CD1c-positive myeloid dendritic cell (primary cell): ENCODE measurements around the gene RASGRF1.

Experiments
- DNase-seq: peaks from one replicate; pipeline ENCODE4 v3.0.0-alpha.2; 2016; ENCODE audit errors: extremely low spot score

The RASGRF1 gene

GRCh38 chr15:78912316-78912715 lies 178.3 kb downstream of the RASGRF1 start:
- no peak for DNase-seq

DNA sequence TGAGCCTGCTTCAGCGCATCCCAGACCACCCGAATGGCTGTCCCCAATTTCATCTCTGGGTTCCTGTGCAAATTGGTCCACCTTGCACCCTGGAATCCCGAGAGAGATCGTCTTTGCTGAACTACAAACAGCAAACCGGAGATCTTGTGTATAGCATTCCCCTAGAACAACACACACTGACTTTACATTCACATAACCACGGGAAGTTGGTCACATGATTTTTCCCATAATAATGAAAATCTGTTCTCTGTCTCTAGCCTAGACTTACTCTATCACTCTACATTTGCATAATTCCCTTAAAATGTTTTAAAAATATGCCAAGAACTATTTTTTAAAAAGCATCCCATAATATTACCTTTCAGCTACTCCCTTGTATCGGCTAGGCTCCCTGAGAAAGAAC lies 180.3 kb downstream of the RASGRF1 start:
- no peak for DNase-seq
